Right cardiac atrium (tissue), 5 donors: ENCODE data around the gene LAMA5. TPM values are rescaled to one million over a fixed set of nuclear protein-coding genes. Genes with fewer than 3 reads are reported as not detected.

ENCODE experiments used
- ATAC-seq, 2 donors: fragments of 200-7000 bp; cut with Tn5 transposase; one replicate each; pipeline versions ENCODE4 v1.8.0 to v1.9.1; 2020; ENCODE audit warnings: moderate library complexity in 2 of 2, mild to moderate bottlenecking in 1 of 2
- DNase-seq, 3 donors: peaks; one replicate each; pipeline ENCODE4 v3.0.0-alpha.2; 2020
- H3K27ac ChIP-seq: one replicate; pipeline ENCODE4 v1.5.1; 2013; ENCODE audit warnings: mild to moderate bottlenecking, low read length, control low read depth, moderate library complexity
- H3K27me3 ChIP-seq: one replicate; pipeline ENCODE4 v1.6.1; 2013; ENCODE audit not compliant: control insufficient read depth, insufficient read depth
- H3K4me1 ChIP-seq: one replicate; pipeline ENCODE4 v1.6.1; 2013; ENCODE audit warnings: low read length; ENCODE audit not compliant: control insufficient read depth, insufficient read depth
- H3K4me3 ChIP-seq: one replicate; pipeline ENCODE4 v1.5.1; 2013; ENCODE audit warnings: low read length, control low read depth
- H3K9me3 ChIP-seq: one replicate; pipeline ENCODE4 v1.6.1; 2013; ENCODE audit warnings: low read length; ENCODE audit not compliant: control insufficient read depth
- WGBS: extraction: QIAGEN DNeasy Blood & Tissue Kit; methylation state at CpG from one replicate; pipeline ENCODE4 v1.1.7; 2013; 5-methylcytosine and 5-hydroxymethylcytosine counted together
- intact Hi-C, 4 donors: fragments of 100-400 bp; cut with DNase I; formaldehyde crosslinking; loops; one replicate each; pipeline versions ENCODE4 v1.11.0 to v1.14.0; 2022 to 2023
- polyA plus RNA-seq: library from polyadenylated mRNA; stranded (reverse); fragments of 200-250 nt; gene quantifications from one replicate; pipeline ENCODE4 v1.2.3, GENCODE V29; 2013
- total RNA-seq, 4 donors: library from RNA; stranded (reverse); fragmentation: NEBNext Ultra II Directional; extraction: Animal tissue kit (Norgen Biotek cat#: 25700); gene quantifications; one replicate each; pipeline ENCODE4 v1.2.1, GENCODE V29; 2021
- donor health status: healthy with polysubstance abuse.
- donor health status: DM: no; HTN: yes; CAD: no.
- donor health status: DM: no; HTN: no; CAD: no.
- donor health status: DM: no; HTN: yes; CAD: no; lungs with severe emphysema.
- donor health status: DM: yes; HTN: yes; CAD: no.

LAMA5 gene
- total and polyA plus RNA-seq, 5 donors, result 77.4 to 97.9 (median 88.6) TPM

GRCh38 chr20:62336775-62337557 lies 30.1 kb downstream of the LAMA5 start:
- no peak for ATAC-seq
- H3K27ac ChIP-seq, result no peak overlapping the region
- WGBS, result 94% methylated on average over 53 of the region's 53 CpGs

GRCh38 chr20:62336329-62336728 lies 30.8 kb downstream of the LAMA5 start:
- DNase-seq, result peak in 1 of 3 donors; percentile 16
- Histone ChIP-seq H3K9me3 (no peaks in the 10 kb centered on the region), H3K27ac (no peak overlapping the region), H3K4me1 (no peaks in the 10 kb centered on the region), H3K27me3 (no peaks in the 10 kb centered on the region), H3K4me3 (no peak overlapping the region)
- intact Hi-C loops, result no loop called here
- ATAC-seq, result no peak
- 81% methylated on average over 11 of the region's 11 CpGs for WGBS

More at GRCh38 chr20:62336775-62337557, 30.1 kb downstream of the LAMA5 start:
- DNase-seq, result peak in 1 of 3 donors; percentile 37
- intact Hi-C loops, result no loop called here
- no peaks in the 10 kb centered on the region for H3K27me3 ChIP-seq
- no peaks in the 10 kb centered on the region for H3K4me1 ChIP-seq
- no peak overlapping the region for H3K4me3 ChIP-seq
- H3K9me3 ChIP-seq, result no peaks in the 10 kb centered on the region

GRCh38 chr20:62335532-62335931 lies 31.6 kb downstream of the LAMA5 start:
- no peak overlapping the region for H3K4me3 ChIP-seq
- DNase-seq (peak in 1 of 3 donors; percentile 27), ATAC-seq (no peak)
- H3K27ac ChIP-seq, result no peak overlapping the region
- intact Hi-C loops, result no loop called here
- no peaks in the 10 kb centered on the region for H3K4me1 ChIP-seq
- no peaks in the 10 kb centered on the region for H3K9me3 ChIP-seq
- no peaks in the 10 kb centered on the region for H3K27me3 ChIP-seq
- 91% methylated on average over 6 of the region's 6 CpGs for WGBS

GRCh38 chr20:62334881-62335280 lies 32.2 kb downstream of the LAMA5 start:
- Histone ChIP-seq H3K4me1 (no peaks in the 10 kb centered on the region), H3K9me3 (no peaks in the 10 kb centered on the region), H3K4me3 (no peak overlapping the region), H3K27ac (no peak overlapping the region), H3K27me3 (no peaks in the 10 kb centered on the region)
- ATAC-seq (no peak), DNase-seq (peak in 1 of 3 donors; percentile 33)
- intact Hi-C loops, result no loop called here
- WGBS, result 91% methylated on average over 13 of the region's 13 CpGs

- peak in 2 of 3 donors; percentile 15 to 41 for DNase-seq
Observed at GRCh38 chr20:62333820-62334595, 33.1 kb downstream of the LAMA5 start.

GRCh38 chr20:62332989-62333819 lies 33.9 kb downstream of the LAMA5 start:
- Histone ChIP-seq H3K4me3 (no peak overlapping the region), H3K27me3 (no peaks in the 10 kb centered on the region), H3K4me1 (no peaks in the 10 kb centered on the region), H3K27ac (no peak overlapping the region), H3K9me3 (no peaks in the 10 kb centered on the region)
- DNase-seq (peak in 1 of 3 donors; percentile 29), ATAC-seq (no peak)
- intact Hi-C loops, result no loop called here
- WGBS, result 91% methylated on average over 34 of the region's 34 CpGs

More at GRCh38 chr20:62333820-62334595, 33.1 kb downstream of the LAMA5 start:
- WGBS, result 85% methylated on average over 37 of the region's 37 CpGs
- intact Hi-C loops, result no loop called here
- Histone ChIP-seq H3K27ac (no peak overlapping the region), H3K4me1 (no peaks in the 10 kb centered on the region), H3K4me3 (no peak overlapping the region), H3K27me3 (no peaks in the 10 kb centered on the region), H3K9me3 (no peaks in the 10 kb centered on the region)
- no peak for ATAC-seq

GRCh38 chr20:62332421-62332820 lies 34.7 kb downstream of the LAMA5 start:
- DNase-seq, result peak in 2 of 3 donors; percentile 13 to 50
- no peak overlapping the region for H3K4me3 ChIP-seq
- no peaks in the 10 kb centered on the region for H3K4me1 ChIP-seq
- intact Hi-C loops, result no loop called here
- H3K9me3 ChIP-seq, result no peaks in the 10 kb centered on the region
- 81% methylated on average over 16 of the region's 16 CpGs for WGBS
- ATAC-seq, result no peak
- H3K27me3 ChIP-seq, result no peaks in the 10 kb centered on the region
- H3K27ac ChIP-seq, result no peak overlapping the region

GRCh38 chr20:62331347-62331746 lies 35.8 kb downstream of the LAMA5 start:
- peak in 2 of 3 donors; percentile 21 to 66 for DNase-seq
- Histone ChIP-seq H3K27me3 (no peaks in the 10 kb centered on the region), H3K9me3 (no peaks in the 10 kb centered on the region), H3K4me1 (no peaks in the 10 kb centered on the region), H3K27ac (no peak overlapping the region), H3K4me3 (no peak overlapping the region)
- peak in 1 of 2 donors; percentile 62 for ATAC-seq
- intact Hi-C loops, result no loop called here
- WGBS, result 79% methylated on average over 19 of the region's 19 CpGs

GRCh38 chr20:62330576-62331317 lies 36.4 kb downstream of the LAMA5 start:
- intact Hi-C loops, result no loop called here
- 89% methylated on average over 46 of the region's 46 CpGs for WGBS
- Histone ChIP-seq H3K27me3 (no peaks in the 10 kb centered on the region), H3K27ac (no peak overlapping the region), H3K9me3 (no peaks in the 10 kb centered on the region), H3K4me1 (no peaks in the 10 kb centered on the region), H3K4me3 (no peak overlapping the region)
- DNase-seq (peak in 2 of 3 donors; percentile 16 to 39), ATAC-seq (no peak)
